ENCODE data around the gene PTPRF. TPM values are rescaled to one million over a fixed set of nuclear protein-coding genes. Genes with fewer than 3 reads are reported as not detected.

PTPRF gene
- total RNA-seq, 4 donors from 2014 or later = 53.2 to 80.6 (median 71.7) TPM

- Histone ChIP-seq H3K4me3 (replicated peaks in 1 of 3) (no peak overlapping the region), H3K27ac (no peak overlapping the region), H3K36me3 (no peaks in the 10 kb centered on the region), H3K27me3 (no peaks in the 10 kb centered on the region), H3K9me3 (no peaks in the 10 kb centered on the region), H3K4me1 (no peaks in the 10 kb centered on the region)
- intact Hi-C loops (cut with DNase I) = no loop called here
- no peak for TF ChIP-seq POLR2A (IDR thresholded peaks at IDR 0.05)
- TF ChIP-seq CTCF (IDR thresholded peaks at IDR 0.05) = no peak
- WGBS, 2 donors = 89 to 95% methylated on average over 6 of the region's 6 CpGs
- DNase-seq = no peak
Observed at GRCh38 chr1:43512681-43513080, 18.0 kb upstream of the PTPRF start.

- H3K27ac ChIP-seq = no peak overlapping the region
- WGBS, 2 donors = 70 to 74% methylated on average over 5 of the region's 5 CpGs
- H3K9me3 ChIP-seq = no peaks in the 10 kb centered on the region
- no peaks in the 10 kb centered on the region for H3K27me3 ChIP-seq
- no peak overlapping the region for H3K4me3 ChIP-seq (replicated peaks in 1 of 3)
- no peaks in the 10 kb centered on the region for H3K36me3 ChIP-seq
- intact Hi-C loops (cut with DNase I) = no loop called here
- no peak for DNase-seq
- no peaks in the 10 kb centered on the region for H3K4me1 ChIP-seq
- TF ChIP-seq CTCF (IDR thresholded peaks at IDR 0.05) (no peak), POLR2A (IDR thresholded peaks at IDR 0.05) (no peak)
Observed at GRCh38 chr1:43513471-43514173, 17.1 kb upstream of the PTPRF start.

GRCh38 chr1:43518935-43519686 lies 11.6 kb upstream of the PTPRF start:
- intact Hi-C loops (cut with DNase I) = no loop called here
- H3K4me3 ChIP-seq (replicated peaks in 1 of 3) = no peak overlapping the region
- no peak for TF ChIP-seq POLR2A (IDR thresholded peaks at IDR 0.05)
- TF ChIP-seq CTCF (IDR thresholded peaks at IDR 0.05) = no peak
- H3K27me3 ChIP-seq = no peaks in the 10 kb centered on the region
- WGBS, 2 donors = 89 to 90% methylated on average over 11 of the region's 11 CpGs
- H3K9me3 ChIP-seq = no peaks in the 10 kb centered on the region
- DNase-seq = no peak
- no peaks in the 10 kb centered on the region for H3K36me3 ChIP-seq
- no peaks in the 10 kb centered on the region for H3K4me1 ChIP-seq
- H3K27ac ChIP-seq = no peak overlapping the region

GRCh38 chr1:43520100-43520778 lies 10.4 kb upstream of the PTPRF start:
- no peaks in the 10 kb centered on the region for H3K27me3 ChIP-seq
- 66 to 77% methylated on average over 3 of the region's 3 CpGs for WGBS, 2 donors
- TF ChIP-seq CTCF (IDR thresholded peaks at IDR 0.05) (no peak), POLR2A (IDR thresholded peaks at IDR 0.05) (no peak)
- DNase-seq = no peak
- H3K9me3 ChIP-seq = no peaks in the 10 kb centered on the region
- H3K4me1 ChIP-seq = no peaks in the 10 kb centered on the region
- intact Hi-C loops (cut with DNase I) = loop anchor here (10.0 kb wide), 1 partner anchor 525 kb away; no protein-coding TSS in a partner anchor
- no peaks in the 10 kb centered on the region for H3K36me3 ChIP-seq
- H3K4me3 ChIP-seq (replicated peaks in 1 of 3) = no peak overlapping the region
- H3K27ac ChIP-seq = no peak overlapping the region
